ENCODE measurements around the gene JAG2. TPM values are rescaled to one million over a fixed set of nuclear protein-coding genes. Genes with fewer than 3 reads are reported as not detected.

JAG2 gene
- total and polyA plus RNA-seq, 10 donors: 3.0 to 14.3 (median 6.4) TPM

DNA sequence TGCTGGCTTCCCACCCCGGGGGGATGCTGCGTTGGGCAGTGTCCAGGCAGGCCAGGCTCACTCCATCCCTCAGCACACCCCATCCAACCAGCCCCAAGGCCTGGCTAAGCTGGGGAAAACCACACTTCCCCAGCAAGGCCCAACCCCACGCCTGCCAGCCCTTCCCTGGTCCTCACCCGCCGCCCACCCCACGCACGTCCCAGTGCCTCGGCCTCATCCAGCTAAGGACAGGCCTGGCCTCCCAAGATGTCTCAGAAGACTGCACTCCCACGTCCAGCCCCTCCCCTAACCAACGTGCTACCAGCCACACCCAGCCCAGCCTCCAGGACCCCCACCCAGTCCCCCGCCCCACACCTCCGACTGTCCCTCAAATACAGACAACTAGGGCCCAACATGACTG, 9.8 kb downstream of the JAG2 start:
- no peak overlapping the region for H3K27ac ChIP-seq
- intact Hi-C loops (cut with DNase I; ENCODE audit: low total_unique reads): no loop called here
- no peaks in the 10 kb centered on the region for H3K9me3 ChIP-seq
- no peaks in the 10 kb centered on the region for H3K36me3 ChIP-seq
- no peak for TF ChIP-seq CTCF (IDR thresholded peaks at IDR 0.05 in 8 of 11, conservative IDR thresholded peaks at IDR 0.05 in 3 of 11)
- no peak for TF ChIP-seq POLR2AphosphoS5 (IDR thresholded peaks at IDR 0.05)
- no peak for TF ChIP-seq POLR2A (IDR thresholded peaks at IDR 0.05)
- peaks cover 0 to 15% (median 0%) of the 10 kb centered on the region in 7 donors for H3K27me3 ChIP-seq (replicated peaks in 1 of 7)
- no peak overlapping the region for H3K4me3 ChIP-seq
- DNase-seq: no peak
- H3K4me1 ChIP-seq: peaks cover 0 to 9% (median 0%) of the 10 kb centered on the region in 6 donors
- WGBS, 5 donors: 72 to 86% (median 80%) methylated on average over 9 to 12 of the region's 12 CpGs

GRCh38 chr14:105157872-105158271, 10.7 kb downstream of the JAG2 start:
- peaks cover 0 to 15% (median 0%) of the 10 kb centered on the region in 7 donors for H3K27me3 ChIP-seq (replicated peaks in 1 of 7)
- intact Hi-C loops (cut with DNase I; ENCODE audit: low total_unique reads): no loop called here
- WGBS, 5 donors: 71 to 90% (median 87%) methylated on average over 6 to 15 of the region's 15 CpGs
- DNase-seq: no peak
- H3K36me3 ChIP-seq: no peaks in the 10 kb centered on the region
- H3K9me3 ChIP-seq: no peaks in the 10 kb centered on the region
- peaks cover 0 to 18% (median 4%) of the 10 kb centered on the region in 6 donors for H3K4me1 ChIP-seq
- no peak for TF ChIP-seq CTCF (IDR thresholded peaks at IDR 0.05 in 8 of 11, conservative IDR thresholded peaks at IDR 0.05 in 3 of 11)
- no peak for TF ChIP-seq POLR2A (IDR thresholded peaks at IDR 0.05)
- TF ChIP-seq POLR2AphosphoS5 (IDR thresholded peaks at IDR 0.05): no peak
- no peak overlapping the region for H3K4me3 ChIP-seq
- H3K27ac ChIP-seq: no peak overlapping the region

DNA sequence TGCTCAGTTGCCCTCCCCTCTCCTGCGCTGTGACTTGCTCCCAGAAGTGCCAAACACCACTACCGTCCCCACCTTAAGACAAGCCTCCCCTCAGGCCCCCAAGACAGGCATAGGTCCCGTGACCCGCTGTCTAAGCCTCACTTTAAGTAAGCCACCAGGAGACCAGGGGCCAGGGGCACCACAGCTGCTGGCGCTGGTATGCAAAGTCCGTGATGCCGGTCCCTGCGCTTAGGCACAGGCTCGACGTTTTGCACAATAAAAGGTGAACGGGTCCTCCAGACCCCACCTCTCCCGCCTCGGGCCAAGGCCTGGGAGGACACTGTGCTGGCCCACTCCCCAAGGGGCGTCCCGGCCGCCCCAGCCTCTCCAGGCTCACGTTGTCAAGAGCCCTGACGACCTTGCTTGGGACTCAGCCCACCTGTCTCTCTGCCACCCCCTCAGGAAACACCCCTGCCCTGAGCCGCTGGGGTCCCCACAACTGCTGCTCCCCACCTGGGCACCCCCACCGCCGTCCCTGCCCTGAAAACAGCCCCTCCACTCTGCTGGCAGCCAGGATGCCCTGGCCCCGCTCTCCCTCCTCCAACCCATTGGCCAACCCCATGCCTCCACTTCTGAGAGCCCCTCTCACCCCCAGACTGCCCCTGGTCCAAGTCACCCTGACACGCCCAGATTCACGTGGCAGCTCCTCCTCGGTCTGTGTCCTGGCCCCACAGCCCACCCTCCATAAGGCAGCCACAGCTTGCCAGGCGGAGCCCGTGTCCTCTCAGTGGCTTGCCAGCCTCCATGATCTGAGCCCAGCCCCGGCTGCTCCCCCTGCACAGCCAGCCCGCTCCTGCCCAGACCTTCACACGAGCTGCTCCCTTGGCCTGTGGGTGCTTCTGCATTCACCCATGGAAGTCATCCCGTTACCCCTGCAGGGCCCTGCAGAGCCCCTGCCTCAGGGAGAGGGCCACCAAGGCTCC, 11.9 kb downstream of the JAG2 start:
- WGBS, 5 donors: 83 to 89% (median 85%) methylated on average over 17 to 31 of the region's 31 CpGs
- intact Hi-C loops (cut with DNase I; ENCODE audit: low total_unique reads): no loop called here
- Histone ChIP-seq H3K4me1 (peaks cover 0 to 28% (median 11%) of the 10 kb centered on the region in 6 donors), H3K36me3 (no peaks in the 10 kb centered on the region), H3K27me3 (replicated peaks in 1 of 7) (peaks cover 0 to 15% (median 0%) of the 10 kb centered on the region in 7 donors), H3K9me3 (no peaks in the 10 kb centered on the region), H3K4me3 (no peak overlapping the region), H3K27ac (no peak overlapping the region)
- no peak for DNase-seq
- TF ChIP-seq CTCF (IDR thresholded peaks at IDR 0.05 in 8 of 11, conservative IDR thresholded peaks at IDR 0.05 in 3 of 11): no peak
- TF ChIP-seq POLR2AphosphoS5 (IDR thresholded peaks at IDR 0.05): no peak
- TF ChIP-seq POLR2A (IDR thresholded peaks at IDR 0.05): no peak

Data from spleen (tissue), 11 donors.